IMR-90 (cell line): ENCODE data around the gene SLC22A15. TPM values are rescaled to one million over a fixed set of nuclear protein-coding genes. Genes with fewer than 3 reads are reported as not detected.

ENCODE experiments used
- ATAC-seq: fragments of 200-7000 bp; cut with Tn5 transposase; 2 replicates; pipeline ENCODE4 v1.9.1; 2020; ENCODE audit warnings: low read depth, mild to moderate bottlenecking, moderate library complexity
- BruUV-seq: library from RNA; stranded (reverse); fragments of 400-500 nt; replicated peaks from 2 replicates; lab custom pipeline; 2021; lab: Mats Ljungman, UMichigan
- CTCF ChIA-PET: fragments of 300-600 bp; formaldehyde crosslinking; extraction: SDS; loops from one replicate; lab custom pipeline; 2021; ENCODE audit warnings: antibody characterized with exemption; lab: Yijun Ruan, JAX
- POLR2A ChIA-PET: fragments of 300-600 bp; sonication (Branson Sonifier 250); formaldehyde crosslinking; loops from one replicate; lab custom pipeline; 2022; ENCODE audit warnings: antibody characterized with exemption; ENCODE audit not compliant: unreplicated experiment; lab: Charles Lee
- DNase-seq: peaks from one replicate; pipeline ENCODE4 v3.0.0; 2013
- H2AFZ ChIP-seq: replicated peaks from 2 replicates; pipeline ENCODE3; 2013; ENCODE audit warnings: low read length, mild to moderate bottlenecking; ENCODE audit not compliant: poor library complexity
- H2AK5ac ChIP-seq: 2 replicates; pipeline ENCODE4 v1.6.1; 2013; ENCODE audit warnings: low read depth, low read length, inconsistent platforms
- H2AK9ac ChIP-seq: replicated peaks from 2 replicates; pipeline ENCODE3; 2013; ENCODE audit warnings: mild to moderate bottlenecking, low read depth, low read length, moderate library complexity; ENCODE audit not compliant: poor library complexity
- H2BK120ac ChIP-seq: 2 replicates; pipeline ENCODE4 v1.6.1; 2013; ENCODE audit warnings: low read depth, low read length, inconsistent platforms
- H2BK15ac ChIP-seq: 3 replicates; pipeline ENCODE4 v1.6.1; 2013; ENCODE audit warnings: low read depth, low read length, inconsistent platforms
- H2BK20ac ChIP-seq: 2 replicates; pipeline ENCODE4 v1.6.1; 2013; ENCODE audit warnings: low read depth, mild to moderate bottlenecking, inconsistent platforms, low read length, moderate library complexity
- H2BK5ac ChIP-seq: 2 replicates; pipeline ENCODE4 v1.6.1; 2013; ENCODE audit warnings: mild to moderate bottlenecking, low read depth, low read length, inconsistent platforms; ENCODE audit not compliant: poor library complexity, severe bottlenecking
- H3K14ac ChIP-seq: replicated peaks from 2 replicates; pipeline ENCODE4 v1.6.1; 2013; ENCODE audit warnings: low read depth, low read length, inconsistent platforms
- H3K18ac ChIP-seq: 2 replicates; pipeline ENCODE4 v1.6.1; 2013; ENCODE audit warnings: low read depth, low read length, control low read depth
- H3K23ac ChIP-seq: 2 replicates; pipeline ENCODE4 v1.6.1; 2013; ENCODE audit warnings: low read depth, low read length, inconsistent platforms
- H3K27ac ChIP-seq: 2 replicates; pipeline ENCODE4 v1.5.1; 2013; ENCODE audit warnings: mild to moderate bottlenecking, control low read depth, low read length; ENCODE audit not compliant: insufficient read depth
- H3K27me3 ChIP-seq: 2 replicates; pipeline ENCODE4 v1.6.1; 2013; ENCODE audit warnings: low read length; ENCODE audit not compliant: control insufficient read depth, insufficient read depth
- H3K36me3 ChIP-seq: 2 replicates; pipeline ENCODE4 v1.6.1; 2013; ENCODE audit warnings: low read length, mixed read lengths; ENCODE audit not compliant: control insufficient read depth, insufficient read depth
- H3K4ac ChIP-seq: 2 replicates; pipeline ENCODE4 v1.6.1; 2013; ENCODE audit warnings: low read depth, low read length, inconsistent platforms
- H3K4me1 ChIP-seq: 2 replicates; pipeline ENCODE4 v1.6.1; 2013; ENCODE audit warnings: low read length, mixed read lengths; ENCODE audit not compliant: control insufficient read depth, insufficient read depth
- H3K4me2 ChIP-seq: 2 replicates; pipeline ENCODE4 v1.6.1; 2013; ENCODE audit warnings: low read depth, mild to moderate bottlenecking, control low read depth, low read length, moderate library complexity
- H3K4me3 ChIP-seq: 2 replicates; pipeline ENCODE4 v1.5.1; 2013; ENCODE audit warnings: low read depth, mild to moderate bottlenecking, control low read depth, low read length, moderate library complexity; ENCODE audit not compliant: insufficient read depth
- H3K56ac ChIP-seq: 2 replicates; pipeline ENCODE4 v1.6.1; 2013; ENCODE audit warnings: low read length, inconsistent platforms; ENCODE audit not compliant: insufficient read depth; ENCODE audit errors: extremely low read depth
- H3K79me1 ChIP-seq, 2 experiments: 2 replicates each; pipeline ENCODE4 v1.6.1; 2013; ENCODE audit warnings: low read length in 2 of 2, inconsistent platforms in 1 of 2, low read depth in 1 of 2
- H3K9ac ChIP-seq: 2 replicates; pipeline ENCODE4 v1.6.1; 2013; ENCODE audit warnings: low read depth, low read length, control low read depth
- H3K9me1 ChIP-seq: 2 replicates; pipeline ENCODE4 v1.6.1; 2013; ENCODE audit warnings: low read length, inconsistent platforms; ENCODE audit not compliant: insufficient read depth
- H3K9me3 ChIP-seq: 2 replicates; pipeline ENCODE4 v1.6.1; 2013; ENCODE audit warnings: low read length; ENCODE audit not compliant: control insufficient read depth, insufficient read depth
- H4K20me1 ChIP-seq: 2 replicates; pipeline ENCODE4 v1.6.1; 2013; ENCODE audit warnings: low read length, inconsistent platforms; ENCODE audit not compliant: insufficient read depth
- H4K5ac ChIP-seq: 2 replicates; pipeline ENCODE4 v1.6.1; 2013; ENCODE audit warnings: mild to moderate bottlenecking, low read depth, low read length, control low read depth
- H4K8ac ChIP-seq, 2 experiments: 2 replicates each; pipeline ENCODE4 v1.6.1; 2013; ENCODE audit warnings: low read depth in 2 of 2, low read length in 2 of 2, control low read depth in 1 of 2, inconsistent platforms in 1 of 2
- H4K91ac ChIP-seq: 2 replicates; pipeline ENCODE4 v1.6.1; 2013; ENCODE audit warnings: low read depth, low read length, inconsistent platforms; ENCODE audit not compliant: insufficient read depth
- BHLHE40 ChIP-seq: fragments of 150-350 bp; IDR thresholded peaks from 2 replicates; pipeline ENCODE4 v1.6.1; 2016; ENCODE audit warnings: mild to moderate bottlenecking, low read depth, low read length
- CEBPB ChIP-seq: IDR thresholded peaks from 2 replicates; pipeline ENCODE4 v1.6.1; 2012; ENCODE audit warnings: low read depth, low read length, improper control_type of control experiment
- CHD1 ChIP-seq: IDR thresholded peaks from 2 replicates; pipeline ENCODE4 v1.6.1; 2012; ENCODE audit warnings: low read depth, low read length, improper control_type of control experiment
- CTCF ChIP-seq: conservative IDR thresholded peaks from 2 replicates; pipeline ENCODE4 v1.5.1; 2012; ENCODE audit warnings: mild to moderate bottlenecking, low read depth, low read length, improper control_type of control experiment
- FOS ChIP-seq: fragments of 150-350 bp; IDR thresholded peaks from 2 replicates; pipeline ENCODE4 v1.6.1; 2016; ENCODE audit warnings: low read depth, low read length
- MAFK ChIP-seq: IDR thresholded peaks from 2 replicates; pipeline ENCODE4 v1.6.1; 2012; ENCODE audit warnings: low read depth, low read length, improper control_type of control experiment
- MAZ ChIP-seq: IDR thresholded peaks from 2 replicates; pipeline ENCODE4 v1.6.1; 2012; ENCODE audit warnings: low read depth, mild to moderate bottlenecking, low read length, improper control_type of control experiment, moderate library complexity, borderline replicate concordance
- MXI1 ChIP-seq: IDR thresholded peaks from 2 replicates; pipeline ENCODE4 v1.6.1; 2012; ENCODE audit warnings: low read depth, mild to moderate bottlenecking, low read length, moderate library complexity, borderline replicate concordance
- NFE2L2 ChIP-seq: fragments of 150-350 bp; IDR thresholded peaks from 2 replicates; pipeline ENCODE4 v1.6.1; 2016; ENCODE audit warnings: low read depth, mild to moderate bottlenecking, low read length
- POLR2A ChIP-seq: IDR thresholded peaks from 2 replicates; pipeline ENCODE4 v1.6.1; 2012; ENCODE audit warnings: mild to moderate bottlenecking, low read depth, low read length
- RAD21 ChIP-seq: IDR thresholded peaks from 2 replicates; pipeline ENCODE4 v1.6.1; 2012; ENCODE audit warnings: low read length, improper control_type of control experiment
- RCOR1 ChIP-seq: IDR thresholded peaks from 2 replicates; pipeline ENCODE4 v1.6.1; 2012; ENCODE audit warnings: mild to moderate bottlenecking, low read length, improper control_type of control experiment; ENCODE audit not compliant: insufficient replicate concordance
- RFX5 ChIP-seq: IDR thresholded peaks from 2 replicates; pipeline ENCODE4 v1.8.0; 2012; ENCODE audit warnings: low read depth, mild to moderate bottlenecking, low read length, moderate library complexity
- SMC3 ChIP-seq: fragments of 150-350 bp; IDR thresholded peaks from 2 replicates; pipeline ENCODE4 v1.6.1; 2016; ENCODE audit warnings: low read depth, mild to moderate bottlenecking, antibody characterized with exemption, low read length, moderate library complexity
- WGBS, 2 experiments: methylation state at CpG; one replicate each; pipeline versions ENCODE4 v1.1.5 to v1.1.7; 2013; ENCODE audit warnings: missing lambda C conversion rate in 2 of 2; ENCODE audit not compliant: insufficient read length in 1 of 2; ENCODE audit errors: extremely low coverage in 2 of 2; 5-methylcytosine and 5-hydroxymethylcytosine counted together
- dilution Hi-C: fragments of 300-500 bp; cut with HindIII; formaldehyde crosslinking; loops from one replicate; pipeline ENCODE4 v1.14.3; 2018; ENCODE audit warnings: low sequenced_read_pairs; ENCODE audit not compliant: unreplicated experiment
- in situ Hi-C: fragments of 300-500 bp; cut with MboI; formaldehyde crosslinking; loops from 3 replicates; pipeline ENCODE4 v1.14.3; 2019; ENCODE audit warnings: low sequenced_read_pairs, inconsistent platforms, mixed read lengths
- intact Hi-C: fragments of 100-400 bp; cut with micrococcal nuclease; formaldehyde crosslinking; loops from 2 replicates; pipeline ENCODE4 v1.10.0; 2022
- polyA plus RNA-seq, 3 experiments: library from polyadenylated mRNA; depleted of rRNA; stranded (reverse); fragments of >200 nt; gene quantifications; 2 replicates each; pipeline ENCODE4 v1.2.3, GENCODE V29; 2012; ENCODE audit warnings: low replicate concordance in 1 of 3
- total RNA-seq: library from RNA; depleted of rRNA; stranded (reverse); fragments of >200 nt; gene quantifications from 2 replicates; pipeline ENCODE4 v1.2.3, GENCODE V29; 2012
- TF ChIP-seq, protein P1 (sequence below): fragments of 150-350 bp; IDR thresholded peaks from 2 replicates; pipeline ENCODE4 v1.6.1; 2017; ENCODE audit warnings: mild to moderate bottlenecking, antibody characterized with exemption, low read length, low read depth
- TF ChIP-seq, protein P2 (sequence below): fragments of 150-350 bp; IDR thresholded peaks from 2 replicates; pipeline ENCODE4 v1.6.1; 2016; ENCODE audit warnings: low read depth, mild to moderate bottlenecking, low read length, moderate library complexity, borderline replicate concordance

SLC22A15 gene
- total and polyA plus RNA-seq, 2 of the 4 experiments (the other 2 are of a cell fraction), result under 0.01 to 0.02 TPM

DNA sequence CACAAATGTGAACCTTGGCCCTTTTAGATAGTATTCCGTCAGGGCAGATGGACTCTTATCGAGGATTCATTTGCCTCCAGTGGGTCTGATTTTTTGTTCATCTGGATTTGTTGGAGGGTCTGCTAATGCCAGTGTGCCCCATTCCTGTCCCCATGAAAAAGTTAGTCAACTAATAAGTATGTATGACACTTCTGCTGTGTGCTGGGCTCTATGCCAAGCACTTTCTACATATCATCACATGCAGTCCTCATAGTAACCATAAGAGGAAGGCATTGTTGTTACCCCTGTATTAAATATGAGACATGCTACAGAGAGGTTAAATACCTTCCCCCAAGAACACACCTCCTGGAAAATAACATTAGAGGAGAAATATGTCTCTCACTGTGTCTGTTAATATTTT is 88.3 kb downstream of the SLC22A15 start:
- ChIA-PET POLR2A (no interaction called here), CTCF (no interaction called here)
- H3K9me1 ChIP-seq, result no peaks in the 10 kb centered on the region
- H3K36me3 ChIP-seq, result no peaks in the 10 kb centered on the region
- H2BK5ac ChIP-seq, result no peak overlapping the region
- no peak overlapping the region for H3K9ac ChIP-seq
- no peak overlapping the region for H4K91ac ChIP-seq
- TF ChIP-seq RCOR1 (no peak), BHLHE40 (no peak), NFE2L2 (no peak), POLR2A (no peak), CHD1 (no peak), MAZ (no peak), CTCF (no peak), RAD21 (no peak), MAFK (no peak), CEBPB (no peak), RFX5 (no peak), FOS (no peak), SMC3 (no peak), MXI1 (no peak)
- TF ChIP-seq, protein P1, sequence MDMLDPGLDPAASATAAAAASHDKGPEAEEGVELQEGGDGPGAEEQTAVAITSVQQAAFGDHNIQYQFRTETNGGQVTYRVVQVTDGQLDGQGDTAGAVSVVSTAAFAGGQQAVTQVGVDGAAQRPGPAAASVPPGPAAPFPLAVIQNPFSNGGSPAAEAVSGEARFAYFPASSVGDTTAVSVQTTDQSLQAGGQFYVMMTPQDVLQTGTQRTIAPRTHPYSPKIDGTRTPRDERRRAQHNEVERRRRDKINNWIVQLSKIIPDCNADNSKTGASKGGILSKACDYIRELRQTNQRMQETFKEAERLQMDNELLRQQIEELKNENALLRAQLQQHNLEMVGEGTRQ, result no peak
- TF ChIP-seq, protein P2, sequence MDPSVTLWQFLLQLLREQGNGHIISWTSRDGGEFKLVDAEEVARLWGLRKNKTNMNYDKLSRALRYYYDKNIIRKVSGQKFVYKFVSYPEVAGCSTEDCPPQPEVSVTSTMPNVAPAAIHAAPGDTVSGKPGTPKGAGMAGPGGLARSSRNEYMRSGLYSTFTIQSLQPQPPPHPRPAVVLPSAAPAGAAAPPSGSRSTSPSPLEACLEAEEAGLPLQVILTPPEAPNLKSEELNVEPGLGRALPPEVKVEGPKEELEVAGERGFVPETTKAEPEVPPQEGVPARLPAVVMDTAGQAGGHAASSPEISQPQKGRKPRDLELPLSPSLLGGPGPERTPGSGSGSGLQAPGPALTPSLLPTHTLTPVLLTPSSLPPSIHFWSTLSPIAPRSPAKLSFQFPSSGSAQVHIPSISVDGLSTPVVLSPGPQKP, result no peak
- H3K18ac ChIP-seq, result no peak overlapping the region
- H3K4ac ChIP-seq, result no peak overlapping the region
- H2AK5ac ChIP-seq, result no peak overlapping the region
- no peak overlapping the region for H4K8ac ChIP-seq
- dilution Hi-C loops, result no loop called here
- H2BK15ac ChIP-seq, result no peak overlapping the region
- H2AFZ ChIP-seq, result no peak overlapping the region
- H3K23ac ChIP-seq, result no peak overlapping the region
- in situ Hi-C loops, result no loop called here
- no peaks in the 10 kb centered on the region for H3K79me1 ChIP-seq
- intact Hi-C loops, result no loop called here
- no peak overlapping the region for H3K14ac ChIP-seq
- WGBS, 2 experiments, result 80% methylated on average over 1 of the region's 2 CpGs; no CpG with 5 or more reads in 1 of the 2 experiments
- H3K4me1 ChIP-seq, result no peaks in the 10 kb centered on the region
- no peak for ATAC-seq
- BruUV-seq, result no TSS peak
- no peak overlapping the region for H3K4me3 ChIP-seq
- no peak overlapping the region for H3K4me2 ChIP-seq
- no peak overlapping the region for H3K27ac ChIP-seq
- DNase-seq, result no peak
- no peak overlapping the region for H2AK9ac ChIP-seq
- no peaks in the 10 kb centered on the region for H3K27me3 ChIP-seq
- no peak overlapping the region for H2BK20ac ChIP-seq
- H4K20me1 ChIP-seq, result no peaks in the 10 kb centered on the region
- no peak overlapping the region for H4K5ac ChIP-seq
- no peak overlapping the region for H3K56ac ChIP-seq
- no peak overlapping the region for H2BK120ac ChIP-seq
- H3K9me3 ChIP-seq, result no peaks in the 10 kb centered on the region
